K562 (cell line): ENCODE results near the gene SEZ6L. TPM values are rescaled to one million over a fixed set of nuclear protein-coding genes. Genes with fewer than 3 reads are reported as not detected.

Experiments
- ATAC-seq: fragments of 200-7000 bp; cut with Tn5 transposase; 3 replicates; pipeline ENCODE4 v1.9.1; 2020; ENCODE audit warnings: moderate library complexity
- BruUV-seq: library from RNA; stranded (reverse); fragments of 400-500 nt; replicated peaks from 2 replicates; lab custom pipeline; 2021; lab: Mats Ljungman, UMichigan
- CTCF ChIA-PET: fragments of 300-600 bp; formaldehyde crosslinking; extraction: SDS; loops from one replicate; lab custom pipeline; 2021; ENCODE audit warnings: low intra/inter-chr PET ratio; lab: Yijun Ruan, JAX
- POLR2A ChIA-PET: fragments of 300-600, 350-650 bp; sonication (Branson Sonifier 250); formaldehyde crosslinking; extraction: SDS; loops from one replicate; lab custom pipeline; 2021; ENCODE audit warnings: antibody characterized with exemption, inconsistent platforms; lab: Yijun Ruan, JAX
- DNase-seq, 4 experiments: peaks; one replicate each; pipeline versions ENCODE4 v3.0.0 to v3.0.0-alpha.2; 2011 to 2018; ENCODE audit warnings: low spot score in 3 of 4, mixed read lengths in 3 of 4; ENCODE audit errors: extremely low read depth in 1 of 4
- FAIRE-seq: peaks from 2 replicates; lab custom pipeline; 2011; peaks lifted over from hg19 to GRCh38; lab: Jason Lieb, UNC
- H2AFZ ChIP-seq: 2 replicates; pipeline ENCODE4 v1.6.0; 2011; ENCODE audit warnings: low read depth, low read length, control low read depth, inconsistent platforms
- H3K27ac ChIP-seq: fragments of 200-600 bp; 3 replicates; pipeline ENCODE4 v1.8.0; 2011; ENCODE audit warnings: low read depth, mild to moderate bottlenecking, control low read depth, inconsistent platforms, low read length, moderate library complexity, mixed read lengths; ENCODE audit errors: extremely low read depth
- H3K27me3 ChIP-seq, 2 experiments: fragments of 300-600 bp in 1 of 2; 2 replicates in 1 of 2; 3 replicates in 1 of 2; pipeline versions ENCODE4 v1.6.0 to v1.8.0; 2011; ENCODE audit warnings: inconsistent platforms in 2 of 2, low read length in 2 of 2, mild to moderate bottlenecking in 1 of 2, mixed read lengths in 1 of 2, moderate library complexity in 1 of 2; ENCODE audit not compliant: control insufficient read depth in 2 of 2, insufficient read depth in 2 of 2
- H3K36me3 ChIP-seq: fragments of 300-600 bp; 3 replicates; pipeline ENCODE4 v1.8.0; 2011; ENCODE audit warnings: mild to moderate bottlenecking, low read length, inconsistent platforms; ENCODE audit not compliant: control insufficient read depth, insufficient read depth
- H3K4me1 ChIP-seq, 2 experiments: fragments of 200-600 bp in 1 of 2; replicated peaks in 1 of 2; 2 replicates in 1 of 2; 3 replicates in 1 of 2; pipeline versions ENCODE4 v1.5.1 to v1.8.0; 2011; ENCODE audit warnings: inconsistent platforms in 2 of 2, low read length in 2 of 2, mild to moderate bottlenecking in 1 of 2, mixed read lengths in 1 of 2, moderate library complexity in 1 of 2; ENCODE audit not compliant: control insufficient read depth in 2 of 2, insufficient read depth in 2 of 2
- H3K4me2 ChIP-seq: 2 replicates; pipeline ENCODE4 v1.6.1; 2011; ENCODE audit warnings: low read length, control low read depth, inconsistent platforms, mixed read lengths; ENCODE audit not compliant: insufficient read depth
- H3K4me3 ChIP-seq: fragments of 200-600 bp; sonication (generic), shearing (Covaris generic); 2 replicates; pipeline ENCODE4 v1.5.1; 2016; ENCODE audit warnings: control low read depth, inconsistent platforms
- H3K79me2 ChIP-seq: fragments of 200-600 bp; 3 replicates; pipeline ENCODE4 v1.8.0; 2011; ENCODE audit warnings: low read length, inconsistent platforms; ENCODE audit not compliant: control insufficient read depth, insufficient read depth
- H3K9ac ChIP-seq, 2 experiments: 2 replicates each; pipeline versions ENCODE4 v1.6.0 to v1.6.1; 2011; ENCODE audit warnings: low read depth in 2 of 2, low read length in 2 of 2, control low read depth in 1 of 2, inconsistent platforms in 1 of 2, mild to moderate bottlenecking in 1 of 2, mixed read lengths in 1 of 2; ENCODE audit not compliant: insufficient read depth in 1 of 2
- H3K9me1 ChIP-seq: one replicate; pipeline ENCODE4 v1.6.0; 2011; ENCODE audit warnings: inconsistent platforms, mild to moderate bottlenecking, low read length, moderate library complexity; ENCODE audit not compliant: control insufficient read depth, insufficient read depth
- H3K9me3 ChIP-seq: replicated peaks from 2 replicates; pipeline ENCODE4 v1.5.1; 2011; ENCODE audit warnings: low read depth, low read length, inconsistent platforms; ENCODE audit not compliant: control insufficient read depth, insufficient read depth
- H4K20me1 ChIP-seq: replicated peaks from 2 replicates; pipeline ENCODE4 v1.6.1; 2011; ENCODE audit warnings: low read length, inconsistent platforms, mixed read lengths; ENCODE audit not compliant: control insufficient read depth, insufficient read depth
- KLF6 ChIP-seq: fragments of 250-450 bp; sonication (Bioruptor Pico); IDR thresholded peaks from 2 replicates; pipeline ENCODE4 v1.4.0; 2020; ENCODE audit warnings: mild to moderate bottlenecking, moderate library complexity, borderline replicate concordance
- MBD2 ChIP-seq: sonication (generic); IDR thresholded peaks from 2 replicates; pipeline ENCODE4 v1.6.1; 2016; ENCODE audit warnings: low read depth, borderline replicate concordance
- OTX1 ChIP-seq: fragments of 450-650 bp; formaldehyde crosslinking; IDR thresholded peaks from 2 replicates; pipeline ENCODE4 v1.4.0; 2022; ENCODE audit warnings: mild to moderate bottlenecking
- POLR2B ChIP-seq: fragments of 450-650 bp; IDR thresholded peaks from 2 replicates; pipeline ENCODE4 v1.6.1; 2018; ENCODE audit warnings: low read depth; ENCODE audit not compliant: partially characterized antibody
- POLR3A ChIP-seq: IDR thresholded peaks from 2 replicates; pipeline ENCODE4 v1.6.1; 2011; ENCODE audit warnings: borderline replicate concordance, mild to moderate bottlenecking, moderate library complexity; ENCODE audit not compliant: insufficient read length, insufficient read depth; ENCODE audit errors: extremely low read depth
- POU5F1 ChIP-seq: fragments of 150-350 bp; IDR thresholded peaks from 2 replicates; pipeline ENCODE4 v1.6.1; 2014; ENCODE audit warnings: borderline replicate concordance, low read length, low read depth, mild to moderate bottlenecking; ENCODE audit not compliant: partially characterized antibody
- SRSF7 ChIP-seq: fragments of 200-400 bp; formaldehyde crosslinking; optimal IDR thresholded peaks from 2 replicates; pipeline ENCODE3; 2017; ENCODE audit warnings: mild to moderate bottlenecking, low read depth, low read length
- STAG1 ChIP-seq: sonication (generic); formaldehyde crosslinking; IDR thresholded peaks from 2 replicates; pipeline ENCODE4 v1.5.0; 2020; ENCODE audit warnings: missing genetic modification reagents, borderline replicate concordance
- TEAD1 ChIP-seq, 2 experiments: fragments of 450-650 bp in 1 of 2; sonication (generic) in 1 of 2; formaldehyde crosslinking; IDR thresholded peaks; 2 replicates each; pipeline versions ENCODE4 v1.4.0 to v1.8.0; 2020 to 2022; ENCODE audit warnings: mild to moderate bottlenecking in 2 of 2, missing genetic modification reagents in 1 of 2
- ZNF24 ChIP-seq: fragments of 450-650 bp; IDR thresholded peaks from 2 replicates; pipeline ENCODE4 v1.6.1; 2016
- WGBS: fragments of 100-300 bp; shearing (Covaris generic); methylation state at CpG from one replicate; pipeline ENCODE4 v1.1.6; 2016; ENCODE audit warnings: low coverage, mixed read lengths; ENCODE audit not compliant: insufficient coverage; ENCODE audit errors: missing lambda C conversion rate; 5-methylcytosine and 5-hydroxymethylcytosine counted together
- in situ Hi-C: fragments of 300-500 bp; cut with MboI; formaldehyde crosslinking; loops from 4 replicates; pipeline ENCODE4 v1.15.0; 2018; ENCODE audit warnings: inconsistent platforms, mixed read lengths
- intact Hi-C: fragments of 100-400 bp; cut with micrococcal nuclease; formaldehyde crosslinking; loops from 2 replicates; pipeline ENCODE4 v1.14.2; 2022
- polyA plus RNA-seq, 8 experiments: library from polyadenylated mRNA; depleted of rRNA in 4 of 8; stranded (reverse) in 5 of 8; unstranded in 3 of 8; fragments of >200 nt; fragmentation: Nextera tagmentation in 2 of 8; fragmentation: Illumina TruSeq in 1 of 8; extraction: Ambion mirVana in 2 of 8; extraction: Trizol in 1 of 8; gene quantifications; 2 replicates each; pipeline versions ENCODE4 v1.2.1 to v1.2.3, GENCODE V29; 2011 to 2014; ENCODE audit warnings: inconsistent platforms in 1 of 8, missing spikeins in 1 of 8
- total RNA-seq, 7 experiments: library from RNA; depleted of rRNA in 6 of 7; stranded (reverse); fragments of >200 nt in 6 of 7; fragmentation: Illumina TruSeq in 2 of 7; extraction: Trizol in 2 of 7; gene quantifications; 2 replicates each; pipeline versions ENCODE4 v1.2.1 to v1.2.3, GENCODE V29; 2011 to 2021; ENCODE audit warnings: low replicate concordance in 1 of 7
- TF ChIP-seq, protein P1 (sequence below): fragments of 450-650 bp; IDR thresholded peaks from 2 replicates; pipeline ENCODE4 v1.6.1; 2018; ENCODE audit not compliant: partially characterized antibody
- TF ChIP-seq, protein P2 (sequence below): fragments of 250-450 bp; sonication (Bioruptor Pico); IDR thresholded peaks from 2 replicates; pipeline ENCODE4 v1.4.0; 2020; ENCODE audit warnings: mild to moderate bottlenecking, moderate library complexity

Gene SEZ6L
- total and polyA plus RNA-seq, 9 of the 15 experiments (the other 6 are each of a cell fraction or from before 2014, with no cell fraction given): not detected

DNA sequence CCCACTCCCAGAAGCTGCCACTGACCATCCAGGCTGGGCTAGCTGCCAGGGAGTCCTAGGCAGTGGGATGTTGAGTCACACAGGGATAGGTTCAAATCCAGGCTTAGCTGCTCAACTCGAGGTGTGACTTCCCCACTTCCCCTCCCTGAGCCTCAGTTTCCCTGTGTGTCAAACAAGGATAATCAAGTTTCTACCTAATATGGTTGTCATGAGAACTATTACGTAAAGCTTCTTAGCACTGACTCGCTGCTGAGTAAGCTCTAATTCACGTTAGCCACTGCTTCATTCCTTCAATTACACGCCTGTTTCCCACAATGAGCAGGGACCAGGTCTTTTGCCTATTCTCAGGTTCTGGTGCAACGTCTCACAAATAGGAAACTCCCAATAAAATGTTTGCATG lies 67.7 kb downstream of the SEZ6L start:
- H3K27me3 ChIP-seq: peaks cover 2% of the 10 kb centered on the region in 2 experiments; a peak in 1 of 5 replicates
- intact Hi-C loops: no loop called here
- DNase-seq: no peak
- no peaks in the 10 kb centered on the region for H3K9me3 ChIP-seq
- H3K36me3 ChIP-seq: no peaks in the 10 kb centered on the region
- FAIRE-seq: no peak
- H3K79me2 ChIP-seq: no peaks in the 10 kb centered on the region
- no peaks in the 10 kb centered on the region for H4K20me1 ChIP-seq
- ChIA-PET POLR2A (no interaction called here), CTCF (no interaction called here)
- H3K4me3 ChIP-seq: no peak overlapping the region
- in situ Hi-C loops: no loop called here
- H3K9ac ChIP-seq: no peak overlapping the region
- TF ChIP-seq, protein P1, sequence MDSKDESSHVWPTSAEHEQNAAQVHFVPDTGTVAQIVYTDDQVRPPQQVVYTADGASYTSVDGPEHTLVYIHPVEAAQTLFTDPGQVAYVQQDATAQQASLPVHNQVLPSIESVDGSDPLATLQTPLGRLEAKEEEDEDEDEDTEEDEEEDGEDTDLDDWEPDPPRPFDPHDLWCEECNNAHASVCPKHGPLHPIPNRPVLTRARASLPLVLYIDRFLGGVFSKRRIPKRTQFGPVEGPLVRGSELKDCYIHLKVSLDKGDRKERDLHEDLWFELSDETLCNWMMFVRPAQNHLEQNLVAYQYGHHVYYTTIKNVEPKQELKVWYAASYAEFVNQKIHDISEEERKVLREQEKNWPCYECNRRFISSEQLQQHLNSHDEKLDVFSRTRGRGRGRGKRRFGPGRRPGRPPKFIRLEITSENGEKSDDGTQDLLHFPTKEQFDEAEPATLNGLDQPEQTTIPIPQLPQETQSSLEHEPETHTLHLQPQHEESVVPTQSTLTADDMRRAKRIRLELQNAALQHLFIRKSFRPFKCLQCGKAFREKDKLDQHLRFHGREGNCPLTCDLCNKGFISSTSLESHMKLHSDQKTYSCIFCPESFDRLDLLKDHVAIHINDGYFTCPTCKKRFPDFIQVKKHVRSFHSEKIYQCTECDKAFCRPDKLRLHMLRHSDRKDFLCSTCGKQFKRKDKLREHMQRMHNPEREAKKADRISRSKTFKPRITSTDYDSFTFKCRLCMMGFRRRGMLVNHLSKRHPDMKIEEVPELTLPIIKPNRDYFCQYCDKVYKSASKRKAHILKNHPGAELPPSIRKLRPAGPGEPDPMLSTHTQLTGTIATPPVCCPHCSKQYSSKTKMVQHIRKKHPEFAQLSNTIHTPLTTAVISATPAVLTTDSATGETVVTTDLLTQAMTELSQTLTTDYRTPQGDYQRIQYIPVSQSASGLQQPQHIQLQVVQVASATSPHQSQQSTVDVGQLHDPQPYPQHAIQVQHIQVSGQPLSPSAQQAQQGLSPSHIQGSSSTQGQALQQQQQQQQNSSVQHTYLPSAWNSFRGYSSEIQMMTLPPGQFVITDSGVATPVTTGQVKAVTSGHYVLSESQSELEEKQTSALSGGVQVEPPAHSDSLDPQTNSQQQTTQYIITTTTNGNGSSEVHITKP: no peak
- no peak for TF ChIP-seq KLF6 (CRISPR knock-in tag)
- TF ChIP-seq, protein P2, sequence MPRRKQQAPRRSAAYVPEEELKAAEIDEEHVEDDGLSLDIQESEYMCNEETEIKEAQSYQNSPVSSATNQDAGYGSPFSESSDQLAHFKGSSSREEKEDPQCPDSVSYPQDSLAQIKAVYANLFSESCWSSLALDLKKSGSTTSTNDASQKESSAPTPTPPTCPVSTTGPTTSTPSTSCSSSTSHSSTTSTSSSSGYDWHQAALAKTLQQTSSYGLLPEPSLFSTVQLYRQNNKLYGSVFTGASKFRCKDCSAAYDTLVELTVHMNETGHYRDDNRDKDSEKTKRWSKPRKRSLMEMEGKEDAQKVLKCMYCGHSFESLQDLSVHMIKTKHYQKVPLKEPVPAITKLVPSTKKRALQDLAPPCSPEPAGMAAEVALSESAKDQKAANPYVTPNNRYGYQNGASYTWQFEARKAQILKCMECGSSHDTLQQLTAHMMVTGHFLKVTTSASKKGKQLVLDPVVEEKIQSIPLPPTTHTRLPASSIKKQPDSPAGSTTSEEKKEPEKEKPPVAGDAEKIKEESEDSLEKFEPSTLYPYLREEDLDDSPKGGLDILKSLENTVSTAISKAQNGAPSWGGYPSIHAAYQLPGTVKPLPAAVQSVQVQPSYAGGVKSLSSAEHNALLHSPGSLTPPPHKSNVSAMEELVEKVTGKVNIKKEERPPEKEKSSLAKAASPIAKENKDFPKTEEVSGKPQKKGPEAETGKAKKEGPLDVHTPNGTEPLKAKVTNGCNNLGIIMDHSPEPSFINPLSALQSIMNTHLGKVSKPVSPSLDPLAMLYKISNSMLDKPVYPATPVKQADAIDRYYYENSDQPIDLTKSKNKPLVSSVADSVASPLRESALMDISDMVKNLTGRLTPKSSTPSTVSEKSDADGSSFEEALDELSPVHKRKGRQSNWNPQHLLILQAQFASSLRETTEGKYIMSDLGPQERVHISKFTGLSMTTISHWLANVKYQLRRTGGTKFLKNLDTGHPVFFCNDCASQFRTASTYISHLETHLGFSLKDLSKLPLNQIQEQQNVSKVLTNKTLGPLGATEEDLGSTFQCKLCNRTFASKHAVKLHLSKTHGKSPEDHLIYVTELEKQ (CRISPR knock-in tag): no peak
- TF ChIP-seq TEAD1 (CRISPR knock-in tag; IDR thresholded peaks at IDR 0.05): no peak
- no peak for TF ChIP-seq POLR2B
- TF ChIP-seq OTX1 (CRISPR knock-in tag): no peak
- TF ChIP-seq POU5F1: no peak
- no peak for TF ChIP-seq MBD2
- TF ChIP-seq SRSF7: no peak
- no peak for TF ChIP-seq POLR3A
- no peak for TF ChIP-seq ZNF24
- TF ChIP-seq STAG1 (CRISPR knock-in tag): no peak
- TF ChIP-seq, all 486 proteins: peak for 0
- no peaks in the 10 kb centered on the region for H3K4me1 ChIP-seq
- no peaks in the 10 kb centered on the region for H3K9me1 ChIP-seq
- H3K27ac ChIP-seq: no peak overlapping the region
- WGBS: 0% methylated on average over 6 of the region's 6 CpGs
- no peak overlapping the region for H3K4me2 ChIP-seq
- ATAC-seq: no peak
- H2AFZ ChIP-seq: no peak overlapping the region
- no TSS peak for BruUV-seq
